WTC11 (cell line): ENCODE results near the gene GLOD4.

Experiments
- E2F1 ChIP-seq: sonication (generic); formaldehyde crosslinking; IDR thresholded peaks from 2 replicates; pipeline ENCODE4 v1.8.0; 2022; ENCODE audit warnings: mild to moderate bottlenecking, missing genetic modification reagents
- NR2C2 ChIP-seq: sonication (generic); formaldehyde crosslinking; IDR thresholded peaks from 2 replicates; pipeline ENCODE4 v1.8.0; 2022; ENCODE audit warnings: mild to moderate bottlenecking, missing genetic modification reagents
- PRRX2 ChIP-seq: fragments of 250-450 bp; sonication (Bioruptor Pico); IDR thresholded peaks from 2 replicates; pipeline ENCODE4 v1.8.0; 2021; ENCODE audit warnings: mild to moderate bottlenecking
- RELA ChIP-seq: sonication (generic); formaldehyde crosslinking; IDR thresholded peaks from 2 replicates; pipeline ENCODE4 v1.8.1; 2022; ENCODE audit warnings: missing genetic modification reagents, mild to moderate bottlenecking, borderline replicate concordance
- STAT6 ChIP-seq: sonication (generic); formaldehyde crosslinking; conservative IDR thresholded peaks from 2 replicates; pipeline ENCODE4 v1.8.1; 2023; ENCODE audit warnings: mild to moderate bottlenecking, low read depth, missing genetic modification reagents, moderate library complexity
- TF ChIP-seq, protein P1 (sequence below): sonication (generic); formaldehyde crosslinking; IDR thresholded peaks from 2 replicates; pipeline ENCODE4 v1.8.0; 2023; ENCODE audit warnings: mild to moderate bottlenecking, missing genetic modification reagents
- TF ChIP-seq, protein P2 (sequence below): fragments of 200-600 bp; IDR thresholded peaks from 2 replicates; pipeline ENCODE4 v1.8.0; 2022; ENCODE audit warnings: antibody characterized with exemption
- TF ChIP-seq, protein P3 (sequence below): sonication (generic); formaldehyde crosslinking; IDR thresholded peaks from 2 replicates; pipeline ENCODE4 v1.8.1; 2023; ENCODE audit warnings: mild to moderate bottlenecking, missing genetic modification reagents, moderate library complexity

DNA sequence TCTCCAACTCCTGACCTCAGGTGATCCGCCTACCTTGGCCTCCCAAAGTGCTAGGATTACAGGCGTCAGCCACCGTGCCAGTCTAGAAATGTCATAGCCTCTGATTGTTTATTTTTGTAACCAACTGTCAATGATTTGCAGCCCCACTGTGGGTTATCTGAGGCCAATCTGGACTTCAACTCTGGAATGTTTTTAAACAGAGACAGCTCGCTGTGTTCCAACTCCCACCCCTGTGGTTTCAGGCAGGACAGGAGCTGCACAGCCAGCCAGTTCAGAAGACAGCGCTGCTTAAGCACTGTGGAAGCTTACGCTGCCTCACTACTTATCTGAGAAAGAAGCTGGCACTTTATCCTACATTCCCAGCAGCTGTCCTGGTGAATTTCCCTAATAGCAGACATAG lies 19.6 kb upstream of the GLOD4 start:
- TF ChIP-seq, protein P1, sequence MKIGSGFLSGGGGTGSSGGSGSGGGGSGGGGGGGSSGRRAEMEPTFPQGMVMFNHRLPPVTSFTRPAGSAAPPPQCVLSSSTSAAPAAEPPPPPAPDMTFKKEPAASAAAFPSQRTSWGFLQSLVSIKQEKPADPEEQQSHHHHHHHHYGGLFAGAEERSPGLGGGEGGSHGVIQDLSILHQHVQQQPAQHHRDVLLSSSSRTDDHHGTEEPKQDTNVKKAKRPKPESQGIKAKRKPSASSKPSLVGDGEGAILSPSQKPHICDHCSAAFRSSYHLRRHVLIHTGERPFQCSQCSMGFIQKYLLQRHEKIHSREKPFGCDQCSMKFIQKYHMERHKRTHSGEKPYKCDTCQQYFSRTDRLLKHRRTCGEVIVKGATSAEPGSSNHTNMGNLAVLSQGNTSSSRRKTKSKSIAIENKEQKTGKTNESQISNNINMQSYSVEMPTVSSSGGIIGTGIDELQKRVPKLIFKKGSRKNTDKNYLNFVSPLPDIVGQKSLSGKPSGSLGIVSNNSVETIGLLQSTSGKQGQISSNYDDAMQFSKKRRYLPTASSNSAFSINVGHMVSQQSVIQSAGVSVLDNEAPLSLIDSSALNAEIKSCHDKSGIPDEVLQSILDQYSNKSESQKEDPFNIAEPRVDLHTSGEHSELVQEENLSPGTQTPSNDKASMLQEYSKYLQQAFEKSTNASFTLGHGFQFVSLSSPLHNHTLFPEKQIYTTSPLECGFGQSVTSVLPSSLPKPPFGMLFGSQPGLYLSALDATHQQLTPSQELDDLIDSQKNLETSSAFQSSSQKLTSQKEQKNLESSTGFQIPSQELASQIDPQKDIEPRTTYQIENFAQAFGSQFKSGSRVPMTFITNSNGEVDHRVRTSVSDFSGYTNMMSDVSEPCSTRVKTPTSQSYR (CRISPR knock-in tag) = no peak
- TF ChIP-seq, protein P2, sequence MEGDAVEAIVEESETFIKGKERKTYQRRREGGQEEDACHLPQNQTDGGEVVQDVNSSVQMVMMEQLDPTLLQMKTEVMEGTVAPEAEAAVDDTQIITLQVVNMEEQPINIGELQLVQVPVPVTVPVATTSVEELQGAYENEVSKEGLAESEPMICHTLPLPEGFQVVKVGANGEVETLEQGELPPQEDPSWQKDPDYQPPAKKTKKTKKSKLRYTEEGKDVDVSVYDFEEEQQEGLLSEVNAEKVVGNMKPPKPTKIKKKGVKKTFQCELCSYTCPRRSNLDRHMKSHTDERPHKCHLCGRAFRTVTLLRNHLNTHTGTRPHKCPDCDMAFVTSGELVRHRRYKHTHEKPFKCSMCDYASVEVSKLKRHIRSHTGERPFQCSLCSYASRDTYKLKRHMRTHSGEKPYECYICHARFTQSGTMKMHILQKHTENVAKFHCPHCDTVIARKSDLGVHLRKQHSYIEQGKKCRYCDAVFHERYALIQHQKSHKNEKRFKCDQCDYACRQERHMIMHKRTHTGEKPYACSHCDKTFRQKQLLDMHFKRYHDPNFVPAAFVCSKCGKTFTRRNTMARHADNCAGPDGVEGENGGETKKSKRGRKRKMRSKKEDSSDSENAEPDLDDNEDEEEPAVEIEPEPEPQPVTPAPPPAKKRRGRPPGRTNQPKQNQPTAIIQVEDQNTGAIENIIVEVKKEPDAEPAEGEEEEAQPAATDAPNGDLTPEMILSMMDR = no peak
- TF ChIP-seq, protein P3, sequence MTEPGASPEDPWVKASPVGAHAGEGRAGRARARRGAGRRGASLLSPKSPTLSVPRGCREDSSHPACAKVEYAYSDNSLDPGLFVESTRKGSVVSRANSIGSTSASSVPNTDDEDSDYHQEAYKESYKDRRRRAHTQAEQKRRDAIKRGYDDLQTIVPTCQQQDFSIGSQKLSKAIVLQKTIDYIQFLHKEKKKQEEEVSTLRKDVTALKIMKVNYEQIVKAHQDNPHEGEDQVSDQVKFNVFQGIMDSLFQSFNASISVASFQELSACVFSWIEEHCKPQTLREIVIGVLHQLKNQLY = no peak
- TF ChIP-seq PRRX2 (CRISPR knock-in tag) (no peak), E2F1 (CRISPR knock-in tag) (no peak), RELA (CRISPR knock-in tag) (no peak), NR2C2 (CRISPR knock-in tag) (no peak), STAT6 (CRISPR knock-in tag) (no peak)
